OCI-LY1 (cell line): ENCODE results near the gene KIF16B.

ENCODE experiments used
- H2AFZ ChIP-seq: fragments of 200-600 bp; sonication (generic), shearing (Covaris generic); 2 replicates; pipeline ENCODE4 v1.6.0; 2014; ENCODE audit warnings: antibody characterized with exemption, mild to moderate bottlenecking, low read length
- H3F3A ChIP-seq: fragments of 200-600 bp; sonication (generic), shearing (Covaris generic); 2 replicates; pipeline ENCODE4 v1.6.0; 2014; ENCODE audit warnings: mild to moderate bottlenecking, antibody characterized with exemption, low read length, moderate library complexity; ENCODE audit not compliant: insufficient read depth
- H3K27ac ChIP-seq: fragments of 200-600 bp; sonication (generic); 2 replicates; pipeline ENCODE4 v1.5.1; 2014; ENCODE audit warnings: low read length, mixed run types, mild to moderate bottlenecking, low read depth; ENCODE audit not compliant: poor library complexity, severe bottlenecking
- H3K27me3 ChIP-seq: fragments of 200-600 bp; sonication (generic); 2 replicates; pipeline ENCODE4 v1.6.0; 2014; ENCODE audit warnings: antibody characterized with exemption, mild to moderate bottlenecking, low read length, moderate library complexity; ENCODE audit not compliant: insufficient read depth
- H3K36me3 ChIP-seq: fragments of 200-600 bp; sonication (generic); 2 replicates; pipeline ENCODE4 v1.6.1; 2014; ENCODE audit warnings: mild to moderate bottlenecking, antibody characterized with exemption, low read length, moderate library complexity, mixed read lengths; ENCODE audit not compliant: insufficient read depth
- H3K4me1 ChIP-seq: fragments of 200-600 bp; sonication (generic); 2 replicates; pipeline ENCODE4 v1.5.1; 2014; ENCODE audit warnings: mild to moderate bottlenecking, low read length, moderate library complexity; ENCODE audit not compliant: insufficient read depth, severe bottlenecking
- H3K4me2 ChIP-seq: fragments of 200-600 bp; sonication (generic), shearing (Covaris generic); 2 replicates; pipeline ENCODE4 v1.6.1; 2014; ENCODE audit warnings: low read length
- H3K4me3 ChIP-seq: fragments of 200-600 bp; sonication (generic); 2 replicates; pipeline ENCODE4 v1.5.1; 2014; ENCODE audit warnings: low read length, low read depth, mild to moderate bottlenecking, mixed read lengths; ENCODE audit not compliant: poor library complexity, severe bottlenecking
- H3K79me2 ChIP-seq: fragments of 200-600 bp; shearing (Covaris generic); 2 replicates; pipeline ENCODE4 v1.6.1; 2016; ENCODE audit warnings: mixed run types, low read length, mixed read lengths; ENCODE audit not compliant: insufficient read depth
- H3K9ac ChIP-seq: fragments of 200-600 bp; sonication (generic), shearing (Covaris generic); 2 replicates; pipeline ENCODE4 v1.6.1; 2014; ENCODE audit warnings: mild to moderate bottlenecking, low read length, mixed read lengths
- H3K9me2 ChIP-seq: fragments of 200-600 bp; sonication (generic), shearing (Covaris generic); 2 replicates; pipeline ENCODE4 v1.6.1; 2014; ENCODE audit warnings: low read depth, mild to moderate bottlenecking, low read length, mixed read lengths
- H3K9me3 ChIP-seq: fragments of 200-600 bp; shearing (Covaris generic); 2 replicates; pipeline ENCODE4 v1.6.1; 2014; ENCODE audit warnings: low read length, mixed read lengths
- H4K20me1 ChIP-seq: fragments of 200-600 bp; sonication (generic), shearing (Covaris generic); 2 replicates; pipeline ENCODE4 v1.6.0; 2016; ENCODE audit warnings: mild to moderate bottlenecking, low read length; ENCODE audit not compliant: insufficient read depth
- CTCF ChIP-seq: fragments of 200-600 bp; sonication (generic), shearing (Covaris generic); IDR thresholded peaks from 2 replicates; pipeline ENCODE4 v1.5.1; 2017; ENCODE audit warnings: mild to moderate bottlenecking, antibody characterized with exemption, low read length, moderate library complexity, mixed read lengths
- EZH2 ChIP-seq: fragments of 200-600 bp; sonication (generic), shearing (Covaris generic); IDR thresholded peaks from 2 replicates; pipeline ENCODE4 v1.8.0; 2017; ENCODE audit warnings: borderline replicate concordance, mixed run types, mild to moderate bottlenecking, antibody characterized with exemption, low read length, moderate library complexity, mixed read lengths

KIF16B gene

DNA sequence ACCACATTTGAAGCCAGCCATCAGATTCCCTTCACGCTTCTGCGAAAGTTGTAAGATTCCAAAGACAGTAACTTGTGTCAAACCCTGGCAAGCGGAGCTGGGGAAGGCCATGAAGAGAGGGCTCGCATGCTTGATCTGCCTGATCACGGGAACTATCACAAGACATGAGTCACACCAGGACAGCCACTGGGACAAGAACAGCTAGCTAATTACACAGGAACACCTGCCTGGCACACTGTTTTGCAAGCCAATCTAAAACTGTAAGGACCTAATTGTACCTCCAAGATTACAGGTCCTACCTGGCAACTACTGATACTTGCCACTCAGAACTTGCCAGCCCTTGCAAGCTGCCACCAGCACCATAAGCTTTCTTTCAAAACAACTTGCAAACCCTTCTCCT is 289.3 kb downstream of the KIF16B start:
- Histone ChIP-seq H3K36me3 (no peaks in the 10 kb centered on the region), H3K27me3 (no peaks in the 10 kb centered on the region), H3K4me2 (no peak overlapping the region), H3K79me2 (no peaks in the 10 kb centered on the region), H4K20me1 (no peaks in the 10 kb centered on the region), H3K9me2 (no peaks in the 10 kb centered on the region), H3K27ac (no peak overlapping the region), H3K4me1 (no peaks in the 10 kb centered on the region), H3K9ac (no peak overlapping the region), H3F3A (no peaks in the 10 kb centered on the region), H3K9me3 (no peaks in the 10 kb centered on the region), H2AFZ (no peak overlapping the region), H3K4me3 (no peak overlapping the region)
- TF ChIP-seq EZH2 (no peak), CTCF (no peak)

- no peaks in the 10 kb centered on the region for H4K20me1 ChIP-seq
- H3K79me2 ChIP-seq, result no peaks in the 10 kb centered on the region
- no peak overlapping the region for H2AFZ ChIP-seq
- no peaks in the 10 kb centered on the region for H3K9me3 ChIP-seq
- H3K4me3 ChIP-seq, result no peak overlapping the region
- H3K36me3 ChIP-seq, result no peaks in the 10 kb centered on the region
- no peaks in the 10 kb centered on the region for H3K4me1 ChIP-seq
- H3F3A ChIP-seq, result no peaks in the 10 kb centered on the region
- H3K4me2 ChIP-seq, result no peak overlapping the region
- H3K27me3 ChIP-seq, result no peaks in the 10 kb centered on the region
- no peak overlapping the region for H3K9ac ChIP-seq
- TF ChIP-seq CTCF (no peak), EZH2 (no peak)
- H3K9me2 ChIP-seq, result no peaks in the 10 kb centered on the region
- H3K27ac ChIP-seq, result no peak overlapping the region
Measured at GRCh38 chr20:16283307-16283706, 289.9 kb downstream of the KIF16B start.

GRCh38 chr20:16280219-16280618 is 293.0 kb downstream of the KIF16B start:
- H2AFZ ChIP-seq, result no peak overlapping the region
- H3K27ac ChIP-seq, result no peak overlapping the region
- no peaks in the 10 kb centered on the region for H3K36me3 ChIP-seq
- H3K9ac ChIP-seq, result no peak overlapping the region
- TF ChIP-seq CTCF, result no peak
- no peak for TF ChIP-seq EZH2
- H3K79me2 ChIP-seq, result no peaks in the 10 kb centered on the region
- H3K4me3 ChIP-seq, result no peak overlapping the region
- H3K4me2 ChIP-seq, result no peak overlapping the region
- H3K9me2 ChIP-seq, result no peaks in the 10 kb centered on the region
- no peaks in the 10 kb centered on the region for H3K9me3 ChIP-seq
- H3K27me3 ChIP-seq, result no peaks in the 10 kb centered on the region
- H4K20me1 ChIP-seq, result no peaks in the 10 kb centered on the region
- H3K4me1 ChIP-seq, result no peaks in the 10 kb centered on the region
- no peaks in the 10 kb centered on the region for H3F3A ChIP-seq
